AG04449 (cell line): ENCODE results near the gene ACOT8.

Source experiments
- CTCF ChIA-PET: fragments of 350-600 bp; formaldehyde crosslinking; extraction: SDS; loops from one replicate; lab custom pipeline; 2021; ENCODE audit warnings: antibody characterized with exemption; lab: Yijun Ruan, JAX
- POLR2A ChIA-PET: fragments of 400-600, 350-600 bp; formaldehyde crosslinking; extraction: SDS; loops from one replicate; lab custom pipeline; 2020; ENCODE audit warnings: antibody characterized with exemption, inconsistent platforms; lab: Yijun Ruan, JAX
- DNase-seq: peaks from one replicate; pipeline ENCODE4 v3.0.0-alpha.2; 2010; ENCODE audit warnings: low read depth, low spot score
- H3K4me3 ChIP-seq: 2 replicates; pipeline ENCODE4 v1.5.1; 2011; ENCODE audit warnings: low read depth, mild to moderate bottlenecking, control low read depth, low read length
- CTCF ChIP-seq: IDR thresholded peaks from one replicate; pipeline ENCODE4 v1.5.1; 2011; ENCODE audit warnings: mild to moderate bottlenecking, moderate library complexity, low read length, control low read depth, inconsistent platforms; ENCODE audit not compliant: insufficient read depth; ENCODE audit errors: missing control alignments

ACOT8 gene

DNA sequence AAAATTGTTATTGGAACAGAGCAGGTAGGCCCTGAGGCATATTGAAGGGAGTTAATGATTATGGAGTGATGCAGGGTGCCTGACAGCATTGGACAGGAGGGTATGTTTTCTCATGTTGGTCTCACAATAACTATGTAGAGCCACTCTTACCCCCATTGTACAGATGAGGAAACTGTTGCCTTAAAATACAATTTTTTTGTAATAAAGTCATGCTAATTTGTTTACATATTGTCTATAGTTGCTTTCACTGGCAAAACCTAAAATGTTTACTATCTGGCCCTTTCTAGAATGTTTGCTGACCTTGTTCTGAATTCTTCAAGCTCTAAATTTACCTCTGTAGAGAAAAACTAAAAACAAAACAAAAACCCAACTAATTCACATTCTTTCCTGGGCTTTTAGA lies 5.7 kb downstream of the ACOT8 start:
- POLR2A ChIA-PET: interaction anchor here (1.3 kb wide), 1 partner anchor 10 kb away, joined by 3 read pairs; no protein-coding TSS in a partner anchor
- no peak overlapping the region for H3K4me3 ChIP-seq
- TF ChIP-seq CTCF: no peak
- no peak for DNase-seq
- CTCF ChIA-PET: interaction anchor here (0.6 to 1.6 kb wide), 3 partner anchors 11 to 53 kb away, joined by 3 to 4 read pairs (median 3); no protein-coding TSS in a partner anchor

GRCh38 chr20:45850926-45851325 lies 6.3 kb downstream of the ACOT8 start:
- DNase-seq: no peak
- POLR2A ChIA-PET: interaction anchor here (1.3 kb wide), 1 partner anchor 9 kb away, joined by 3 read pairs; no protein-coding TSS in a partner anchor
- no peak for TF ChIP-seq CTCF
- CTCF ChIA-PET: interaction anchor here (1.1 to 1.6 kb wide), 2 partner anchors 27 to 52 kb away, joined by 3 read pairs; no protein-coding TSS in a partner anchor
- H3K4me3 ChIP-seq: no peak overlapping the region

DNA sequence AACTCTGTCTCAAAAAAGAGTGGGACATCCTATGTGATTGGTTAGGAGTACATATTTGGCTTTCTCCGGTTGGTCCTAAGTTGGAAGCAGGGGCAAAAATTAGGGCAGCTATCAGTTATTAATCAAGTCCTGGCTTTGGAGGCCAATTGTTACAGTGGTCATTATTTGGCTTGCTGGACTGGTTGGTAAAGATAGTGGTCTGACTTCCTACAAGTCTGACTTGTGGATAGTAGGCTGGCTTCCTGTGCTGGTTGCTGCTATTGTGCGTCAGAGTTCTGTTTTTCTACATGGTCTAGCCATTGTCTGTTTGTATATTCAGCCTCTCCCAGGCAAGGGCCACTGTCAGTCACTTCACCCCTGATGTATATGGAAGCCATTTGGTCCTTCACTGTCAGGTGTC lies 7.0 kb downstream of the ACOT8 start:
- ChIA-PET CTCF (interaction anchor here (1.1 kb wide), 2 partner anchors 23 to 40 kb away, joined by 3 read pairs; partner anchors contain the start of genes CTSA and NEURL2), POLR2A (interaction anchor here (0.9 kb wide), 1 partner anchor 31 kb away, joined by 3 read pairs; the partner anchor contains the start of gene ZSWIM1)
- no peak for DNase-seq
- TF ChIP-seq CTCF: no peak
- no peak overlapping the region for H3K4me3 ChIP-seq

GRCh38 chr20:45848969-45849582 lies 8.1 kb downstream of the ACOT8 start:
- no peak for TF ChIP-seq CTCF
- DNase-seq: no peak
- POLR2A ChIA-PET: interaction anchor here (0.9 kb wide), 1 partner anchor 32 kb away, joined by 3 read pairs; the partner anchor contains the start of gene ZSWIM1
- no peak overlapping the region for H3K4me3 ChIP-seq
- CTCF ChIA-PET: interaction anchor here (1.1 kb wide), 1 partner anchor 42 kb away, joined by 3 read pairs; the partner anchor contains the start of genes CTSA and NEURL2

- CTCF ChIA-PET: no interaction called here
- TF ChIP-seq CTCF: no peak
- POLR2A ChIA-PET: no interaction called here
- DNase-seq: no peak
- no peak overlapping the region for H3K4me3 ChIP-seq
Measured at GRCh38 chr20:45848421-45848820, 8.8 kb downstream of the ACOT8 start.

GRCh38 chr20:45845452-45845851 lies 11.7 kb downstream of the ACOT8 start:
- CTCF ChIA-PET: interaction anchor here (0.8 kb wide), 1 partner anchor 23 kb away, joined by 3 read pairs; no protein-coding TSS in a partner anchor
- TF ChIP-seq CTCF: no peak
- no peak for DNase-seq
- POLR2A ChIA-PET: no interaction called here
- no peak overlapping the region for H3K4me3 ChIP-seq
